Vagina (tissue), 2 donors: ENCODE data around the gene LRWD1.
A peak's percentile ranks its signal among the peaks of the same experiment; 100 is the strongest.
"Not testable (repeated sequence)": the region's sequence is repeated elsewhere in the genome, so short reads cannot be mapped to it uniquely, and the experiment has no call there.

Experiments
- CTCF ChIP-seq, 3 experiments: fragments of 450-650 bp in 2 of 3; fragments of 200-600 bp in 1 of 3; sonication (generic) in 1 of 3; IDR thresholded peaks; one replicate each; pipeline ENCODE4 v1.5.1; 2017 to 2019; ENCODE audit warnings: antibody characterized with exemption in 3 of 3, mild to moderate bottlenecking in 2 of 3, moderate library complexity in 2 of 3
- POLR2A ChIP-seq, 2 donors: fragments of 450-650 bp; IDR thresholded peaks; one replicate each; pipeline ENCODE4 v1.6.1; 2017; ENCODE audit warnings: antibody characterized with exemption in 2 of 2, mild to moderate bottlenecking in 2 of 2, moderate library complexity in 2 of 2
- POLR2AphosphoS5 ChIP-seq, 2 donors: sonication (generic); formaldehyde crosslinking; IDR thresholded peaks; one replicate each; pipeline ENCODE4 v1.9.0; 2017; ENCODE audit warnings: antibody characterized with exemption in 2 of 2, mild to moderate bottlenecking in 2 of 2, low read depth in 1 of 2; ENCODE audit not compliant: insufficient read depth in 1 of 2

- peak in 2 of 3 experiments; percentile 25 to 30 for TF ChIP-seq CTCF (IDR thresholded peaks at IDR 0.05)
- not testable (repeated sequence) for TF ChIP-seq POLR2A (IDR thresholded peaks at IDR 0.05); POLR2AphosphoS5 (IDR thresholded peaks at IDR 0.05; ENCODE audit: insufficient read depth in 1 of 2, low read depth in 1 of 2)
Measured at GRCh38 chr7:102478314-102479208, 13.8 kb downstream of the LRWD1 start, which contains the start of gene POLR2J.
